Liver (tissue), 3 donors: ENCODE results near the gene GRIK1.

ENCODE experiments used
- FOXA1 ChIP-seq: IDR thresholded peaks from 2 replicates; pipeline ENCODE4 v1.6.1; 2016; ENCODE audit warnings: antibody characterized with exemption
- GABPA ChIP-seq, 2 donors: IDR thresholded peaks in 1 of 2; conservative IDR thresholded peaks in 1 of 2; 2 replicates each; pipeline ENCODE4 v1.6.1; 2016; ENCODE audit warnings: antibody characterized with exemption in 2 of 2, mild to moderate bottlenecking in 1 of 2, moderate library complexity in 1 of 2
- HNF4G ChIP-seq: IDR thresholded peaks from 2 replicates; pipeline ENCODE4 v1.6.1; 2016; ENCODE audit warnings: antibody characterized with exemption
- JUND ChIP-seq, 2 donors: IDR thresholded peaks; 2 replicates each; pipeline ENCODE4 v1.6.1; 2016; ENCODE audit warnings: antibody characterized with exemption in 2 of 2
- MAX ChIP-seq: IDR thresholded peaks from 2 replicates; pipeline ENCODE4 v1.6.1; 2016; ENCODE audit warnings: antibody characterized with exemption
- RAD21 ChIP-seq, 2 donors: IDR thresholded peaks; 2 replicates each; pipeline ENCODE4 v1.6.1; 2016; ENCODE audit warnings: antibody characterized with exemption in 2 of 2, mild to moderate bottlenecking in 2 of 2
- TAF1 ChIP-seq: conservative IDR thresholded peaks from 2 replicates; pipeline ENCODE4 v1.6.1; 2016; ENCODE audit warnings: antibody characterized with exemption, mild to moderate bottlenecking
- YY1 ChIP-seq: IDR thresholded peaks from 2 replicates; pipeline ENCODE4 v1.6.1; 2016; ENCODE audit warnings: antibody characterized with exemption, mild to moderate bottlenecking
- ZBTB33 ChIP-seq: IDR thresholded peaks from 2 replicates; pipeline ENCODE4 v1.6.1; 2016; ENCODE audit warnings: antibody characterized with exemption
- TF ChIP-seq, protein P1 (sequence below): fragments of 150-350 bp; IDR thresholded peaks from 2 replicates; pipeline ENCODE4 v1.5.1; 2017; ENCODE audit warnings: improper control_type of control experiment, low read depth, low read length; ENCODE audit not compliant: missing input control
- TF ChIP-seq, protein P2 (sequence below): IDR thresholded peaks from 2 replicates; pipeline ENCODE4 v1.6.1; 2016; ENCODE audit warnings: antibody characterized with exemption, mild to moderate bottlenecking
- donor health status: healthy.
- donor health status: healthy.

DNA sequence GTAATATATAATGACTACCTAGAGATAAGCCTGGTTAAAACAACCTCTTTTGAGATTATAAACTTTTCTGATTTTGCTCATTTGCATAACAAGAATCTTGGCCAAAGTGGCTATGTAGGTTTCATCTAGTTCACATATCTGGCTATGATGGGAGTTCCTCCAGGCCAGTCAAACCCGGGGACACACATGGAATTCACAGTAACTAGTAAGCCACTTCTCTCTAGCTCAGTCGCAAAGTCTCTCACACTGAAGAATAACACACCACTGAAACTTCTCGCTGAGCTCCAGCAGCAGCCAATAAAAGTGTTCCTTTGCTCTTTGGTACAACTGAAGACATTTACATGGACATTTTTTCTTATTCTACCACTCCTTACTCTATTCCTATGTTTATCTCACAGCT is 36.0 kb upstream of the GRIK1 start:
- TF ChIP-seq, protein P1, sequence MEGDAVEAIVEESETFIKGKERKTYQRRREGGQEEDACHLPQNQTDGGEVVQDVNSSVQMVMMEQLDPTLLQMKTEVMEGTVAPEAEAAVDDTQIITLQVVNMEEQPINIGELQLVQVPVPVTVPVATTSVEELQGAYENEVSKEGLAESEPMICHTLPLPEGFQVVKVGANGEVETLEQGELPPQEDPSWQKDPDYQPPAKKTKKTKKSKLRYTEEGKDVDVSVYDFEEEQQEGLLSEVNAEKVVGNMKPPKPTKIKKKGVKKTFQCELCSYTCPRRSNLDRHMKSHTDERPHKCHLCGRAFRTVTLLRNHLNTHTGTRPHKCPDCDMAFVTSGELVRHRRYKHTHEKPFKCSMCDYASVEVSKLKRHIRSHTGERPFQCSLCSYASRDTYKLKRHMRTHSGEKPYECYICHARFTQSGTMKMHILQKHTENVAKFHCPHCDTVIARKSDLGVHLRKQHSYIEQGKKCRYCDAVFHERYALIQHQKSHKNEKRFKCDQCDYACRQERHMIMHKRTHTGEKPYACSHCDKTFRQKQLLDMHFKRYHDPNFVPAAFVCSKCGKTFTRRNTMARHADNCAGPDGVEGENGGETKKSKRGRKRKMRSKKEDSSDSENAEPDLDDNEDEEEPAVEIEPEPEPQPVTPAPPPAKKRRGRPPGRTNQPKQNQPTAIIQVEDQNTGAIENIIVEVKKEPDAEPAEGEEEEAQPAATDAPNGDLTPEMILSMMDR = no peak
- TF ChIP-seq GABPA (IDR thresholded peaks at IDR 0.05 in 1 of 2, conservative IDR thresholded peaks at IDR 0.05 in 1 of 2) (no peak), MAX (no peak), RAD21 (IDR thresholded peaks at IDR 0.05) (no peak), TAF1 (no peak), JUND (IDR thresholded peaks at IDR 0.05) (no peak), FOXA1 (no peak), HNF4G (no peak), YY1 (no peak), ZBTB33 (no peak)
- TF ChIP-seq, protein P2, sequence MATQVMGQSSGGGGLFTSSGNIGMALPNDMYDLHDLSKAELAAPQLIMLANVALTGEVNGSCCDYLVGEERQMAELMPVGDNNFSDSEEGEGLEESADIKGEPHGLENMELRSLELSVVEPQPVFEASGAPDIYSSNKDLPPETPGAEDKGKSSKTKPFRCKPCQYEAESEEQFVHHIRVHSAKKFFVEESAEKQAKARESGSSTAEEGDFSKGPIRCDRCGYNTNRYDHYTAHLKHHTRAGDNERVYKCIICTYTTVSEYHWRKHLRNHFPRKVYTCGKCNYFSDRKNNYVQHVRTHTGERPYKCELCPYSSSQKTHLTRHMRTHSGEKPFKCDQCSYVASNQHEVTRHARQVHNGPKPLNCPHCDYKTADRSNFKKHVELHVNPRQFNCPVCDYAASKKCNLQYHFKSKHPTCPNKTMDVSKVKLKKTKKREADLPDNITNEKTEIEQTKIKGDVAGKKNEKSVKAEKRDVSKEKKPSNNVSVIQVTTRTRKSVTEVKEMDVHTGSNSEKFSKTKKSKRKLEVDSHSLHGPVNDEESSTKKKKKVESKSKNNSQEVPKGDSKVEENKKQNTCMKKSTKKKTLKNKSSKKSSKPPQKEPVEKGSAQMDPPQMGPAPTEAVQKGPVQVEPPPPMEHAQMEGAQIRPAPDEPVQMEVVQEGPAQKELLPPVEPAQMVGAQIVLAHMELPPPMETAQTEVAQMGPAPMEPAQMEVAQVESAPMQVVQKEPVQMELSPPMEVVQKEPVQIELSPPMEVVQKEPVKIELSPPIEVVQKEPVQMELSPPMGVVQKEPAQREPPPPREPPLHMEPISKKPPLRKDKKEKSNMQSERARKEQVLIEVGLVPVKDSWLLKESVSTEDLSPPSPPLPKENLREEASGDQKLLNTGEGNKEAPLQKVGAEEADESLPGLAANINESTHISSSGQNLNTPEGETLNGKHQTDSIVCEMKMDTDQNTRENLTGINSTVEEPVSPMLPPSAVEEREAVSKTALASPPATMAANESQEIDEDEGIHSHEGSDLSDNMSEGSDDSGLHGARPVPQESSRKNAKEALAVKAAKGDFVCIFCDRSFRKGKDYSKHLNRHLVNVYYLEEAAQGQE = no peak
